GM21528 (cell line): ENCODE measurements around the gene SNTB2.
A peak's percentile ranks its signal among the peaks of the same experiment; 100 is the strongest.
"Not testable (repeated sequence)": the region's sequence is repeated elsewhere in the genome, so short reads cannot be mapped to it uniquely, and the experiment has no call there.

Experiments used
- ATAC-seq: cut with Tn5 transposase; IDR thresholded peaks from one replicate; pipeline ENCODE4 v1.9.1; 2021; ENCODE audit warnings: mild to moderate bottlenecking, moderate library complexity; ENCODE audit not compliant: unreplicated experiment, low FRiP score

Gene SNTB2

GRCh38 chr16:69276148-69277115 lies 89.5 kb downstream of the SNTB2 start:
- ATAC-seq, result no peak

- no peak for ATAC-seq
Observed at GRCh38 chr16:69277413-69277812, 90.4 kb downstream of the SNTB2 start.

GRCh38 chr16:69283851-69284250 lies 96.9 kb downstream of the SNTB2 start:
- no peak for ATAC-seq

GRCh38 chr16:69285240-69285639 lies 98.3 kb downstream of the SNTB2 start:
- no peak for ATAC-seq

GRCh38 chr16:69286941-69287713 lies 100.2 kb downstream of the SNTB2 start:
- no peak for ATAC-seq

GRCh38 chr16:69291657-69292056 lies 104.7 kb downstream of the SNTB2 start:
- not testable (repeated sequence) for ATAC-seq

GRCh38 chr16:69293401-69293800 lies 106.4 kb downstream of the SNTB2 start:
- ATAC-seq, result no peak

- no peak for ATAC-seq
Observed at GRCh38 chr16:69294051-69294450, 107.1 kb downstream of the SNTB2 start.

GRCh38 chr16:69296771-69297170 lies 109.8 kb downstream of the SNTB2 start:
- ATAC-seq, result not testable (repeated sequence)

- no peak for ATAC-seq
Observed at GRCh38 chr16:69298261-69298660, 111.3 kb downstream of the SNTB2 start.

- ATAC-seq, result no peak
Observed at GRCh38 chr16:69301187-69301586, 114.2 kb downstream of the SNTB2 start.

GRCh38 chr16:69301861-69302260 lies 114.9 kb downstream of the SNTB2 start:
- ATAC-seq, result no peak

- ATAC-seq, result no peak
Observed at GRCh38 chr16:69302301-69302700, 115.3 kb downstream of the SNTB2 start.

- ATAC-seq, result no peak
Observed at GRCh38 chr16:69306031-69306430, 119.1 kb downstream of the SNTB2 start.

- no peak for ATAC-seq
Observed at GRCh38 chr16:69307091-69307490, 120.1 kb downstream of the SNTB2 start.

GRCh38 chr16:69307856-69308255 lies 120.9 kb downstream of the SNTB2 start:
- ATAC-seq, result no peak

GRCh38 chr16:69309316-69309715 lies 122.4 kb downstream of the SNTB2 start:
- ATAC-seq, result no peak

GRCh38 chr16:69310653-69311532 lies 123.9 kb downstream of the SNTB2 start, which contains the start of gene VPS4A:
Gene VPS4A (plus strand): TSS chr16:69311350. CDS start chr16:69311512, 162 bp downstream.
- ATAC-seq, result peak; percentile 89

- peak; percentile 52 for ATAC-seq
Observed at GRCh38 chr16:69311533-69312387, 124.8 kb downstream of the SNTB2 start.
